HepG2 (cell line): ENCODE results near the gene PODXL2. TPM values are rescaled to one million over a fixed set of nuclear protein-coding genes. Genes with fewer than 3 reads are reported as not detected.

Experiments used
- ATAC-seq: fragments of 200-7000 bp; cut with Tn5 transposase; 3 replicates; pipeline ENCODE4 v1.9.1; 2020; ENCODE audit warnings: mild to moderate bottlenecking, moderate library complexity
- BruUV-seq: library from RNA; stranded (reverse); fragments of 400-500 nt; replicated peaks from 2 replicates; lab custom pipeline; 2021; lab: Mats Ljungman, UMichigan
- CTCF ChIA-PET: fragments of 300-600 bp; formaldehyde crosslinking; extraction: SDS; loops from one replicate; lab custom pipeline; 2021; ENCODE audit warnings: low total read pairs, inconsistent platforms, low intra/inter-chr PET ratio; lab: Yijun Ruan, JAX
- POLR2A ChIA-PET: fragments of 350-600 bp; sonication (Branson Sonifier 250); formaldehyde crosslinking; loops from one replicate; lab custom pipeline; 2020; ENCODE audit warnings: antibody characterized with exemption, inconsistent platforms; lab: Yijun Ruan, JAX
- DNase-seq: peaks from one replicate; pipeline ENCODE4 v3.0.0-alpha.2; 2015; ENCODE audit warnings: low spot score
- FAIRE-seq: peaks from 3 replicates; lab custom pipeline; 2011; peaks lifted over from hg19 to GRCh38; lab: Jason Lieb, UNC
- H2AFZ ChIP-seq: one replicate; pipeline ENCODE4 v1.6.1; 2011; ENCODE audit warnings: low read length, inconsistent platforms
- H3K27ac ChIP-seq: fragments of 300-600 bp; 3 replicates; pipeline ENCODE4 v1.8.0; 2011; ENCODE audit warnings: mixed run types, mild to moderate bottlenecking, mixed read lengths, low read length, inconsistent platforms; ENCODE audit not compliant: insufficient read depth; ENCODE audit errors: extremely low read length
- H3K27me3 ChIP-seq, 2 experiments: fragments of 200-600 bp in 1 of 2; 2 replicates in 1 of 2; 3 replicates in 1 of 2; pipeline versions ENCODE4 v1.6.0 to v1.8.0; 2011; ENCODE audit warnings: low read length in 2 of 2, mild to moderate bottlenecking in 2 of 2, moderate library complexity in 2 of 2, inconsistent platforms in 1 of 2; ENCODE audit not compliant: insufficient read depth in 2 of 2, control insufficient read depth in 1 of 2
- H3K36me3 ChIP-seq, 2 experiments: fragments of 200-600 bp in 1 of 2; replicated peaks in 1 of 2; 2 replicates in 1 of 2; 3 replicates in 1 of 2; pipeline versions ENCODE4 v1.5.1 to v1.8.0; 2011; ENCODE audit warnings: low read length in 2 of 2, inconsistent platforms in 1 of 2; ENCODE audit not compliant: insufficient read depth in 2 of 2, control insufficient read depth in 1 of 2
- H3K4me1 ChIP-seq: 2 replicates; pipeline ENCODE4 v1.5.1; 2012; ENCODE audit warnings: low read length, inconsistent platforms; ENCODE audit not compliant: insufficient read depth
- H3K4me2 ChIP-seq: 2 replicates; pipeline ENCODE4 v1.6.0; 2011; ENCODE audit warnings: low read depth, low read length, inconsistent platforms
- H3K4me3 ChIP-seq, 3 experiments: fragments of 200-600 bp in 1 of 3; sonication (generic), shearing (Covaris generic) in 1 of 3; replicated peaks in 1 of 3; 2 replicates each; pipeline ENCODE4 v1.5.1; 2011 to 2016; ENCODE audit warnings: low read length in 3 of 3, inconsistent platforms in 2 of 3, low read depth in 2 of 3, mild to moderate bottlenecking in 2 of 3, control low read depth in 1 of 3, mixed read lengths in 1 of 3; ENCODE audit not compliant: insufficient read depth in 1 of 3
- H3K79me2 ChIP-seq: one replicate; pipeline ENCODE4 v1.6.1; 2011; ENCODE audit warnings: low read length, inconsistent platforms; ENCODE audit not compliant: insufficient read depth
- H3K9ac ChIP-seq: 2 replicates; pipeline ENCODE4 v1.6.0; 2011; ENCODE audit warnings: mild to moderate bottlenecking, low read depth, low read length, inconsistent platforms; ENCODE audit not compliant: insufficient read depth
- H3K9me3 ChIP-seq: 2 replicates; pipeline ENCODE4 v1.5.1; 2012; ENCODE audit warnings: mild to moderate bottlenecking, low read length
- H4K20me1 ChIP-seq: 2 replicates; pipeline ENCODE4 v1.6.0; 2011; ENCODE audit warnings: inconsistent platforms, mild to moderate bottlenecking, low read length, moderate library complexity; ENCODE audit not compliant: insufficient read depth
- BRCA1 ChIP-seq: sonication (generic); formaldehyde crosslinking; IDR thresholded peaks from 2 replicates; pipeline ENCODE4 v1.4.0; 2020; ENCODE audit warnings: missing genetic modification reagents
- DNMT3B ChIP-seq: conservative IDR thresholded peaks from 2 replicates; pipeline ENCODE4 v1.6.1; 2016; ENCODE audit warnings: missing biosample characterization, control low read depth
- FOSL1 ChIP-seq: sonication (generic); formaldehyde crosslinking; IDR thresholded peaks from 2 replicates; pipeline ENCODE4 v1.9.0; 2021; ENCODE audit warnings: missing genetic modification reagents, borderline replicate concordance
- MAZ ChIP-seq, 2 experiments: sonication (generic) in 1 of 2; formaldehyde crosslinking in 1 of 2; IDR thresholded peaks; 2 replicates each; pipeline versions ENCODE4 v1.5.0 to v1.6.1; 2012 to 2020; ENCODE audit warnings: low read depth in 2 of 2, mild to moderate bottlenecking in 2 of 2, borderline replicate concordance in 1 of 2, improper control_type of control experiment in 1 of 2, low read length in 1 of 2, missing genetic modification reagents in 1 of 2, moderate library complexity in 1 of 2
- MBNL3 ChIP-seq: fragments of 250-450 bp; sonication (Bioruptor Pico); conservative IDR thresholded peaks from 2 replicates; pipeline ENCODE4 v1.8.0; 2022; ENCODE audit warnings: mild to moderate bottlenecking, inconsistent platforms
- NFYB ChIP-seq: sonication (generic); formaldehyde crosslinking; IDR thresholded peaks from 2 replicates; pipeline ENCODE4 v1.4.0; 2020; ENCODE audit warnings: missing genetic modification reagents
- NR0B2 ChIP-seq: sonication (generic); formaldehyde crosslinking; IDR thresholded peaks from 2 replicates; pipeline ENCODE4 v1.4.0; 2020; ENCODE audit warnings: mild to moderate bottlenecking, missing genetic modification reagents
- POLR2AphosphoS2 ChIP-seq: IDR thresholded peaks from 2 replicates; pipeline ENCODE4 v1.6.1; 2011; ENCODE audit warnings: low read depth, low read length, improper control_type of control experiment
- REST ChIP-seq, 2 experiments: IDR thresholded peaks; 2 replicates each; pipeline ENCODE4 v1.6.1; 2011 to 2012; ENCODE audit warnings: low read length in 2 of 2, borderline replicate concordance in 1 of 2, low read depth in 1 of 2, mild to moderate bottlenecking in 1 of 2, moderate library complexity in 1 of 2
- RORA ChIP-seq: sonication (generic); formaldehyde crosslinking; IDR thresholded peaks from 2 replicates; pipeline ENCODE4 v1.5.0; 2020; ENCODE audit warnings: mild to moderate bottlenecking, missing genetic modification reagents, moderate library complexity
- SP140L ChIP-seq: sonication (generic); formaldehyde crosslinking; IDR thresholded peaks from 2 replicates; pipeline ENCODE4 v1.4.0; 2020; ENCODE audit warnings: missing genetic modification reagents, borderline replicate concordance
- ZNF121 ChIP-seq: sonication (generic); formaldehyde crosslinking; IDR thresholded peaks from 2 replicates; pipeline ENCODE4 v1.5.0; 2020; ENCODE audit warnings: mild to moderate bottlenecking, missing genetic modification reagents
- ZNF136 ChIP-seq: sonication (generic); formaldehyde crosslinking; IDR thresholded peaks from 2 replicates; pipeline ENCODE4 v1.8.1; 2022; ENCODE audit warnings: low read depth, mild to moderate bottlenecking, moderate library complexity, missing genetic modification reagents
- ZNF160 ChIP-seq: sonication (generic); formaldehyde crosslinking; IDR thresholded peaks from 2 replicates; pipeline ENCODE4 v1.8.0; 2022; ENCODE audit warnings: mild to moderate bottlenecking, inconsistent platforms, missing genetic modification reagents
- ZNF225 ChIP-seq: sonication (generic); formaldehyde crosslinking; IDR thresholded peaks from 2 replicates; pipeline ENCODE4 v1.4.0; 2020; ENCODE audit warnings: mild to moderate bottlenecking, missing genetic modification reagents
- ZNF451 ChIP-seq: sonication (generic); formaldehyde crosslinking; IDR thresholded peaks from 2 replicates; pipeline ENCODE4 v1.5.0; 2020; ENCODE audit warnings: mild to moderate bottlenecking, missing genetic modification reagents
- WGBS: methylation state at CpG from one replicate; pipeline ENCODE4 v1.1.6; 2017; ENCODE audit warnings: low lambda C conversion rate; 5-methylcytosine and 5-hydroxymethylcytosine counted together
- in situ Hi-C: cut with HindIII; loops from 2 replicates; pipeline ENCODE4 v1.10.0; 2017; ENCODE audit warnings: low pct_unique_long_range_greater_than_20kb; ENCODE audit not compliant: extremely low pct_ligation_motif_present
- intact Hi-C: fragments of 100-400 bp; cut with micrococcal nuclease; formaldehyde crosslinking; loops from one replicate; pipeline ENCODE4 v1.10.0; 2022; ENCODE audit not compliant: unreplicated experiment
- polyA plus RNA-seq, 8 experiments: library from polyadenylated mRNA; depleted of rRNA in 3 of 8; stranded (reverse) in 7 of 8; unstranded in 1 of 8; fragments of >200 nt; fragmentation: Illumina TruSeq in 4 of 8; extraction: Trizol in 4 of 8; gene quantifications; 2 replicates each; pipeline versions ENCODE4 v1.2.1 to v1.2.3, GENCODE V29; 2011 to 2016; ENCODE audit warnings: low read depth in 4 of 8, missing spikeins in 1 of 8, mixed read lengths in 1 of 8; ENCODE audit not compliant: insufficient read depth in 1 of 8
- total RNA-seq, 5 experiments: library from RNA; depleted of rRNA; stranded (reverse); fragments of >200 nt; fragmentation: Illumina TruSeq; extraction: Trizol; gene quantifications; 2 replicates each; pipeline ENCODE4 v1.2.3, GENCODE V29; 2016; ENCODE audit warnings: low read depth in 1 of 5

PODXL2 gene
- total and polyA plus RNA-seq, 2 of the 13 experiments (the other 11 are each of a cell fraction or from before 2014, with no cell fraction given): 20.4 to 25.1 TPM

- Histone ChIP-seq H3K9me3 (no peaks in the 10 kb centered on the region), H3K27ac (no peak overlapping the region), H3K4me1 (peaks cover 7% of the 10 kb centered on the region), H3K36me3 (no peaks in the 10 kb centered on the region), H2AFZ (no peak overlapping the region), H3K9ac (no peak overlapping the region), H4K20me1 (no peaks in the 10 kb centered on the region), H3K27me3 (peaks cover 0 to 6% of the 10 kb centered on the region in 2 experiments; a peak in 2 of 5 replicates), H3K4me3 (no peak overlapping the region), H3K79me2 (no peaks in the 10 kb centered on the region), H3K4me2 (no peak overlapping the region)
- ATAC-seq (no peak), DNase-seq (no peak), FAIRE-seq (no peak)
- TF ChIP-seq NFYB (CRISPR knock-in tag) (no peak), SP140L (CRISPR knock-in tag) (no peak), ZNF136 (CRISPR knock-in tag) (no peak), DNMT3B (CRISPR knock-in tag) (no peak), ZNF160 (no peak), REST (IDR thresholded peaks at IDR 0.05; ENCODE audit: borderline replicate concordance in 1 of 2, low read depth in 1 of 2, low read length in 2 of 2) (no peak), RORA (no peak), ZNF121 (CRISPR knock-in tag) (no peak), FOSL1 (CRISPR knock-in tag) (no peak), NR0B2 (CRISPR knock-in tag) (no peak), POLR2AphosphoS2 (no peak), MBNL3 (CRISPR knock-in tag) (no peak), ZNF451 (CRISPR knock-in tag) (no peak), ZNF225 (no peak), BRCA1 (CRISPR knock-in tag) (no peak), MAZ (IDR thresholded peaks at IDR 0.05; ENCODE audit: borderline replicate concordance, low read depth, low read length) (no peak), MAZ (CRISPR knock-in tag; IDR thresholded peaks at IDR 0.05; ENCODE audit: low read depth) (no peak)
- in situ Hi-C loops: loop anchor here (10.0 kb wide), 1 partner anchor 278 kb away; no protein-coding TSS in a partner anchor
- no TSS peak for BruUV-seq
- POLR2A ChIA-PET: no interaction called here
- WGBS: 3% methylated on average over 2 of the region's 2 CpGs
- intact Hi-C loops: no loop called here
- CTCF ChIA-PET: no interaction called here
Measured at GRCh38 chr3:127687228-127687737, 58.3 kb downstream of the PODXL2 start.
